CD4-positive, alpha-beta T cell (primary cell): ENCODE measurements around the gene CYTH3. TPM values are rescaled to one million over a fixed set of nuclear protein-coding genes. Genes with fewer than 3 reads are reported as not detected.

Experiments used
- ATAC-seq: fragments of 200-7000 bp; cut with Tn5 transposase; one replicate; pipeline ENCODE4 v1.10.0; 2022; ENCODE audit warnings: mild to moderate bottlenecking; ENCODE audit not compliant: poor library complexity
- CTCF ChIA-PET: fragments of 350-600 bp; sonication (Branson Sonifier 250); formaldehyde crosslinking; loops from one replicate; lab custom pipeline; 2021; ENCODE audit warnings: antibody characterized with exemption, inconsistent platforms; lab: Charles Lee
- POLR2A ChIA-PET: fragments of 350-600 bp; sonication (Branson Sonifier 250); formaldehyde crosslinking; loops from one replicate; lab custom pipeline; 2021; ENCODE audit warnings: antibody characterized with exemption, inconsistent platforms; lab: Charles Lee
- DNase-seq, 14 experiments: peaks; one replicate each; pipeline ENCODE4 v3.0.0-alpha.2; 2013 to 2020; ENCODE audit warnings: mixed read lengths in 2 of 14
- H3K27ac ChIP-seq, 2 donors: one replicate each; pipeline versions ENCODE4 v1.5.1 to v1.7.0; 2013; ENCODE audit warnings: low read length in 2 of 2, low read depth in 1 of 2, mild to moderate bottlenecking in 1 of 2
- H3K27me3 ChIP-seq, 2 experiments: 1 replicate in 1 of 2; 2 replicates in 1 of 2; pipeline versions ENCODE4 v1.6.1 to v1.7.0; 2013; ENCODE audit warnings: low read length in 2 of 2, control low read depth in 1 of 2, mild to moderate bottlenecking in 1 of 2, moderate library complexity in 1 of 2; ENCODE audit not compliant: insufficient read depth in 2 of 2, control insufficient read depth in 1 of 2
- H3K36me3 ChIP-seq: one replicate; pipeline ENCODE4 v1.6.1; 2013; ENCODE audit warnings: low read length, control low read depth; ENCODE audit not compliant: insufficient read depth
- H3K4me1 ChIP-seq: one replicate; pipeline ENCODE4 v1.6.1; 2013; ENCODE audit warnings: low read length, control low read depth; ENCODE audit not compliant: insufficient read depth
- H3K4me3 ChIP-seq: one replicate; pipeline ENCODE4 v1.5.1; 2013; ENCODE audit warnings: mild to moderate bottlenecking, low read length, moderate library complexity
- H3K9me3 ChIP-seq, 2 experiments: 1 replicate in 1 of 2; 2 replicates in 1 of 2; pipeline versions ENCODE4 v1.6.1 to v1.7.0; 2013; ENCODE audit warnings: low read length in 2 of 2, mild to moderate bottlenecking in 2 of 2, control low read depth in 1 of 2, moderate library complexity in 1 of 2; ENCODE audit not compliant: control insufficient read depth in 1 of 2, insufficient read depth in 1 of 2
- H3K27ac Mint-ChIP-seq: one replicate; pipeline ENCODE4 v1.8.0; 2020; ENCODE audit warnings: mixed read lengths
- H3K27me3 Mint-ChIP-seq: one replicate; pipeline ENCODE4 v1.8.0; 2021; ENCODE audit warnings: mixed read lengths
- H3K36me3 Mint-ChIP-seq: one replicate; pipeline ENCODE4 v1.8.0; 2021; ENCODE audit warnings: low read depth, mixed read lengths
- H3K4me1 Mint-ChIP-seq: one replicate; pipeline ENCODE4 v1.8.0; 2021; ENCODE audit warnings: low read depth, mixed read lengths
- H3K4me3 Mint-ChIP-seq: one replicate; pipeline ENCODE4 v1.8.0; 2020; ENCODE audit warnings: mild to moderate bottlenecking, mixed read lengths
- H3K9me3 Mint-ChIP-seq: one replicate; pipeline ENCODE4 v1.8.0; 2020; ENCODE audit warnings: mixed read lengths
- CTCF ChIP-seq: fragments of 200-600 bp; IDR thresholded peaks from one replicate; pipeline ENCODE4 v1.8.0; 2022; ENCODE audit warnings: antibody characterized with exemption, mild to moderate bottlenecking
- intact Hi-C, 2 experiments: fragments of 100-400 bp; cut with DNase I in 1 of 2; cut with micrococcal nuclease in 1 of 2; formaldehyde crosslinking; loops; one replicate each; pipeline versions ENCODE4 v1.15.1 to v1.9.0; 2023 to 2025; cut with DNase I, micrococcal nuclease
- total RNA-seq, 174 experiments: library from RNA in 2 of 174; stranded (reverse) in 2 of 174; gene quantifications; one replicate each; pipeline ENCODE4 v1.2.3 and lab custom pipeline; 2021 to 2026

CYTH3 gene
- total RNA-seq, 2 experiments from 2014 or later: 7.6 to 9.1 TPM

GRCh38 chr7:6258440-6259182 lies 13.8 kb downstream of the CYTH3 start:
- ChIA-PET POLR2A (interaction anchor here (0.6 to 1.4 kb wide), 2 partner anchors 9 to 12 kb away, joined by 3 read pairs; no protein-coding TSS in a partner anchor), CTCF (no interaction called here)
- H3K4me3 Mint-ChIP-seq: peak overlapping the region; percentile 44
- no peak overlapping the region for H3K27ac ChIP-seq
- intact Hi-C loops: no loop called here
- peaks cover 25% of the 10 kb centered on the region for H3K4me1 ChIP-seq
- H3K9me3 ChIP-seq: no peaks in the 10 kb centered on the region
- H3K9me3 Mint-ChIP-seq: no peaks in the 10 kb centered on the region
- no peaks in the 10 kb centered on the region for H3K36me3 ChIP-seq
- peak overlapping the region; percentile 57 for H3K27ac Mint-ChIP-seq
- H3K27me3 ChIP-seq: no peaks in the 10 kb centered on the region
- H3K36me3 Mint-ChIP-seq: no peaks in the 10 kb centered on the region
- H3K27me3 Mint-ChIP-seq: no peaks in the 10 kb centered on the region
- H3K4me1 Mint-ChIP-seq: peaks cover 56% of the 10 kb centered on the region
- no peak for TF ChIP-seq CTCF
- peak in 1 of 14 experiments; percentile 37 for DNase-seq
- no peak for ATAC-seq
- no peak overlapping the region for H3K4me3 ChIP-seq

- no peaks in the 10 kb centered on the region for H3K27me3 ChIP-seq
- no peak for ATAC-seq
- POLR2A ChIA-PET: interaction anchor here (1.4 kb wide), 1 partner anchor 13 kb away, joined by 3 read pairs; no protein-coding TSS in a partner anchor
- no peaks in the 10 kb centered on the region for H3K9me3 ChIP-seq
- TF ChIP-seq CTCF: no peak
- peaks cover 25% of the 10 kb centered on the region for H3K4me1 ChIP-seq
- Mint-ChIP-seq H3K4me1 (peaks cover 51% of the 10 kb centered on the region), H3K9me3 (no peaks in the 10 kb centered on the region), H3K4me3 (no peak overlapping the region), H3K27ac (no peak overlapping the region), H3K27me3 (no peaks in the 10 kb centered on the region), H3K36me3 (no peaks in the 10 kb centered on the region)
- no peak overlapping the region for H3K27ac ChIP-seq
- DNase-seq: no peak
- no peaks in the 10 kb centered on the region for H3K36me3 ChIP-seq
- CTCF ChIA-PET: no interaction called here
- intact Hi-C loops: no loop called here
- no peak overlapping the region for H3K4me3 ChIP-seq
Measured at GRCh38 chr7:6257675-6258074, 14.7 kb downstream of the CYTH3 start.

GRCh38 chr7:6256677-6257535 lies 15.5 kb downstream of the CYTH3 start:
- Mint-ChIP-seq H3K27me3 (no peaks in the 10 kb centered on the region), H3K36me3 (no peaks in the 10 kb centered on the region), H3K27ac (no peak overlapping the region), H3K4me3 (no peak overlapping the region), H3K9me3 (no peaks in the 10 kb centered on the region), H3K4me1 (peaks cover 45% of the 10 kb centered on the region)
- ATAC-seq: no peak
- intact Hi-C loops: no loop called here
- ChIA-PET CTCF (no interaction called here), POLR2A (no interaction called here)
- Histone ChIP-seq H3K36me3 (no peaks in the 10 kb centered on the region), H3K27ac (no peak overlapping the region), H3K9me3 (no peaks in the 10 kb centered on the region), H3K27me3 (no peaks in the 10 kb centered on the region), H3K4me1 (peaks cover 25% of the 10 kb centered on the region), H3K4me3 (no peak overlapping the region)
- peak in 2 of 14 experiments; percentile 22 to 23 for DNase-seq
- TF ChIP-seq CTCF: no peak
